SJCRH30 (cell line): ENCODE data around the gene NDFIP1. TPM values are rescaled to one million over a fixed set of nuclear protein-coding genes. Genes with fewer than 3 reads are reported as not detected.
"Not testable (repeated sequence)": the region's sequence is repeated elsewhere in the genome, so short reads cannot be mapped to it uniquely, and the experiment has no call there.

Experiments
- DNase-seq, 2 experiments: peaks; one replicate each; pipeline ENCODE4 v3.0.0-alpha.2; 2015 to 2020
- H3K27ac ChIP-seq: fragments of 250-450 bp; sonication (Bioruptor Pico); 2 replicates; pipeline ENCODE4 v1.5.1; 2020; ENCODE audit warnings: mild to moderate bottlenecking, moderate library complexity
- H3K27me3 ChIP-seq: fragments of 250-450 bp; sonication (Bioruptor Pico); 2 replicates; pipeline ENCODE4 v1.5.1; 2020; ENCODE audit warnings: mild to moderate bottlenecking, moderate library complexity
- H3K36me3 ChIP-seq: fragments of 250-450 bp; sonication (Bioruptor Pico); 2 replicates; pipeline ENCODE4 v1.5.1; 2020; ENCODE audit warnings: mild to moderate bottlenecking, moderate library complexity
- H3K4me1 ChIP-seq: fragments of 250-450 bp; sonication (Bioruptor Pico); 2 replicates; pipeline ENCODE4 v1.5.1; 2020; ENCODE audit warnings: mild to moderate bottlenecking, moderate library complexity
- H3K4me3 ChIP-seq: fragments of 250-450 bp; sonication (Bioruptor Pico); 2 replicates; pipeline ENCODE4 v1.5.1; 2020; ENCODE audit warnings: mild to moderate bottlenecking, moderate library complexity
- H3K9me3 ChIP-seq: fragments of 250-450 bp; sonication (Bioruptor Pico); replicated peaks from 2 replicates; pipeline ENCODE4 v1.5.1; 2020; ENCODE audit warnings: mild to moderate bottlenecking, moderate library complexity
- total RNA-seq: library from RNA; depleted of rRNA; stranded (reverse); fragments of >200 nt; shearing (Covaris generic); gene quantifications from 2 replicates; pipeline ENCODE4 v1.2.3, GENCODE V29; 2014

NDFIP1 gene
- total RNA-seq, 1 experiment from 2014 or later = 22.2 TPM

GRCh38 chr5:142080248-142080647 lies 28.3 kb upstream of the NDFIP1 start:
- DNase-seq = no peak
- H3K36me3 ChIP-seq = no peaks in the 10 kb centered on the region
- no peak overlapping the region for H3K27ac ChIP-seq
- H3K27me3 ChIP-seq = no peaks in the 10 kb centered on the region
- H3K9me3 ChIP-seq = 0 out of 2 replicates have a peak, but pooled peaks cover 3% of the 10 kb centered on the region
- no peak overlapping the region for H3K4me3 ChIP-seq
- H3K4me1 ChIP-seq = no peaks in the 10 kb centered on the region

DNA sequence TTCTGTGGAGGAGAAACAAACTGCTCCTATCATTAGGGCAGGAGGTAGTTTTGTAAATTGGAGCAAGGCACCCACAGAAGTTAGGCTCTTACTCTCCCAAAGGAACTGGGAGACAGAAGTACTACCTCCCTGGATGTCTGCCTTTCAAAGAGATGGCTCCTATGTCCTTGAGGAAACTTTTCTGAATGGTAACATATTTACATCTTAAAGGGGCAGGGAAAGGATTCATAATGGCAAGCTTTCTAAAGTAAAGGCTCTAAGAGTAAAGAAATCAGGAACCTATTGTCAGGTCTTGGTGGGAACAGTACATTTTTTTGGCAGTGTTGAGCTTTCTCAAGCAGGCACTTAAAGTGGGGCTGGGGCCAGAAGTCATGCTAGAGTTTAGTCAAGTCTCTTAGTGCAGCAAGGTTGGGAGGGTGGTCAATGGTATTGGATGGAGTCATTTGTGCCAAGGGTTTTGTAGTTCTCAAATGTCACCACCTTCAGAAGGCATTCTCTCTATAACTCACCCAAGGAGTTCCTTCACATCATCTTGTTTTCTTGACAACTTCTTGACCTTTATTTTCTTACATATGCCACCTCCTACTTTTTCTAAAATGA lies 26.3 kb upstream of the NDFIP1 start:
- DNase-seq = no peak
- Histone ChIP-seq H3K4me1 (no peaks in the 10 kb centered on the region), H3K9me3 (0 out of 2 replicates have a peak, but pooled peaks cover 3% of the 10 kb centered on the region), H3K36me3 (no peaks in the 10 kb centered on the region), H3K4me3 (no peak overlapping the region), H3K27ac (no peak overlapping the region), H3K27me3 (no peaks in the 10 kb centered on the region; the same call in 1 of the 2 replicates)

- no peaks in the 10 kb centered on the region; the same call in none of the 2 replicates for H3K27me3 ChIP-seq
- no peak overlapping the region for H3K4me3 ChIP-seq
- peaks cover 5% of the 10 kb centered on the region; the same call in 1 of the 2 replicates for H3K4me1 ChIP-seq
- H3K36me3 ChIP-seq = no peaks in the 10 kb centered on the region
- no peaks in the 10 kb centered on the region for H3K9me3 ChIP-seq
- no peak for DNase-seq
- no peak overlapping the region for H3K27ac ChIP-seq
Measured at GRCh38 chr5:142086229-142086628, 22.4 kb upstream of the NDFIP1 start.

DNA sequence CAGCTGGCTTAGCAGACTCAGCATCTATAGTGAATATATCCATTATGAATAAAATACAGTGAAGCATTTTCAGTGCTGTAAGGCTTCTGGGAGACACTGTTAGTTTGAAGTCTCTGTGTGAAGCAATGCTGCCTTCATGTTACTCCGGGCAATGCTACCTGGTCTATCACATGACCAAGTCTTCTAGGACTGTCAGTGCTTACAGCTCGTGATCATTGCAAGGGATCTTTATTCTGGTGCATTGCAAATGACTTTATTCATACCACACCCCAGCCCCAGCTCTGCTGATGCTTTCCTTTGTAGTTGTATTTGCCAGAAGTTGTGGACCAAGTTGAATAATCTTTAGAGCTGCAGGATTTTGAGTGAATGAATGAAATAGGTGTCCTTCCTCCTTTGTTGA lies 21.9 kb upstream of the NDFIP1 start:
- Histone ChIP-seq H3K4me3 (no peak overlapping the region), H3K36me3 (no peaks in the 10 kb centered on the region), H3K27ac (no peak overlapping the region), H3K4me1 (peaks cover 5% of the 10 kb centered on the region; the same call in 1 of the 2 replicates), H3K9me3 (no peaks in the 10 kb centered on the region), H3K27me3 (no peaks in the 10 kb centered on the region; the same call in none of the 2 replicates)
- DNase-seq = no peak

DNA sequence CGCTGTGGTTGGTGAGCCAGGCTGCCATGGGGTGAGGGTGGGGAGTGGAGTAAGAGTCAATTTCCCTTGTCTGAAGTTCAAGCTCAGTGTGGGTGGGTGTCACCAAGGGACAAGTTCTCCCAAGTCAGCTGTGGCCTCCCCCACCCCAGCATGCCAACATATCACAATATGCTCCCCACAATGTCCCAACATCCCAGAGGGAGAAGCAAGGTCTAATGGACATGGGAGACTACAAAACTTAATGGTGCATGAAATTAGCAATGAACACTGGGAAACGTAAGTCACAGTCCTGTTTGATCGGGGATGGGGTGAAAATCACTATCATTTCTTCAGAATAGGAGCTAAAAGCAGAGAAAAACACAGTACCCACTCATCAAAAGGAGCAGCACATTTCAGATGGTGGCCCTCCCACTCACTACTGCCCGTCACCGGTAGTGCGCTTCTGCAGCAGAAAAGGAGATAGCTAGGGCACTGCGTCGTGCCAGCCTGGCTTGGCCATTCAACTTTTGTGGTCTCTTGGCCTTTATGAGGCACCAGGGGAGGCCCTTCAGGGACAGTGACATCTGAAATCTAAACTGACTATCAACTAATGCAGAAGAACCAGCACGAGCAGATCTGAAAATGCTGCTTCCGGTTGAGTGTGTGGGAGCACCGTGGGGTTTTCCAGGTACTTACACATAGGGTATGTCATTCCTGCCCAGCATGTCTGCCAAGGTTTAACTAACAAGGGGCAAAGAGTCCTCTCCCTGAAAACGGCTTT lies 20.5 kb upstream of the NDFIP1 start:
- Histone ChIP-seq H3K27me3 (no peaks in the 10 kb centered on the region; the same call in none of the 2 replicates), H3K9me3 (no peaks in the 10 kb centered on the region), H3K4me3 (no peak overlapping the region), H3K4me1 (peaks cover 5% of the 10 kb centered on the region; the same call in 1 of the 2 replicates), H3K36me3 (no peaks in the 10 kb centered on the region), H3K27ac (no peak overlapping the region)
- DNase-seq = no peak

- not testable (repeated sequence) for H3K4me1 ChIP-seq, H3K9me3 ChIP-seq, H3K27me3 ChIP-seq, H3K4me3 ChIP-seq, H3K27ac ChIP-seq, H3K36me3 ChIP-seq
- DNase-seq = peak; percentile 29 to 57
Measured at GRCh38 chr5:142088855-142089479, 19.6 kb upstream of the NDFIP1 start.

DNA sequence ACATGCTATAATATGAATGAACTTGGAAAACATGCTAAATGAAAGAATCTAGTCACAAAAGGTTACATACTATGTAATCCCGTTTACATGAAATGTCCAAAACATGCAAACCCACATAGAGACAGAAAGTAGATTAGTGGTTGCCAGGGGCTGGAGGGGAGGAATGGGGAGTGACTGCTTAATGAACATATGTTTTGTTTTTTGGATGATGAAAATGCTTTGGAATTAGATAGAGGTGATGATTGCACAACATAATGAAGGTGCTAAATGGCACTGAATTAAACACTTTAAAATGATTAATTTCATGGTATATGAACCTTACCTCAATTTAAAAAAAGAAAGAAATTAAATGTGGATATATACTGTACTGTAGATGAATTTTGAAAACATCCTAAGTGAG lies 17.6 kb upstream of the NDFIP1 start:
- Histone ChIP-seq H3K4me3 (no peak overlapping the region), H3K27me3 (no peaks in the 10 kb centered on the region; the same call in none of the 2 replicates), H3K4me1 (peaks cover 5% of the 10 kb centered on the region; the same call in 1 of the 2 replicates), H3K36me3 (no peaks in the 10 kb centered on the region), H3K9me3 (no peaks in the 10 kb centered on the region), H3K27ac (no peak overlapping the region)
- DNase-seq = no peak

- Histone ChIP-seq H3K36me3 (no peaks in the 10 kb centered on the region), H3K4me3 (no peak overlapping the region), H3K27ac (no peak overlapping the region), H3K4me1 (peaks cover 5% of the 10 kb centered on the region; the same call in 1 of the 2 replicates), H3K9me3 (no peaks in the 10 kb centered on the region), H3K27me3 (no peaks in the 10 kb centered on the region; the same call in 1 of the 2 replicates)
- DNase-seq = no peak
Measured at GRCh38 chr5:142091922-142092321, 16.7 kb upstream of the NDFIP1 start.

DNA sequence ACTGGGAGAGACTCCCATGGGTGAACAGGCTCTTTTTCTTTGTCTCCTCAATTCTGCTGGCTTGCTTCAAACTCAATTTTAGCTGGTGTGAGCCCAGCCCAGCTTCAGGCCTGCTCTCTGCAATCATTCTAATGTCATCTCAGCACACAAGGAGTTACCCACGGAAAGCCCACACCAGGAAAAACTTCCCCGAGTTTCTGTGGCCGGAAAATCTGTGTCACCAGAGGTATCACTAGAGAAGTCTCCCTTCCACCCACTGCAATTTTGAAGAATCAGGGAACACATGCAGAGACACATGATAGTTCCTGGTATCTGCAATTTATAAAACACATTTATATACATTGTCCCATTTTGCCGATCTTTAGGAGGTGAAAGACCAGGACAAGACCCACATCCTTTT lies 13.5 kb upstream of the NDFIP1 start:
- Histone ChIP-seq H3K4me3 (no peak overlapping the region), H3K9me3 (no peaks in the 10 kb centered on the region), H3K27ac (no peak overlapping the region), H3K4me1 (no peaks in the 10 kb centered on the region), H3K36me3 (no peaks in the 10 kb centered on the region), H3K27me3 (no peaks in the 10 kb centered on the region)
- no peak for DNase-seq

GRCh38 chr5:142095651-142096330 lies 12.8 kb upstream of the NDFIP1 start:
- no peak overlapping the region for H3K4me3 ChIP-seq
- no peaks in the 10 kb centered on the region for H3K9me3 ChIP-seq
- no peak overlapping the region for H3K27ac ChIP-seq
- DNase-seq = no peak
- no peaks in the 10 kb centered on the region for H3K27me3 ChIP-seq
- H3K36me3 ChIP-seq = no peaks in the 10 kb centered on the region
- no peaks in the 10 kb centered on the region for H3K4me1 ChIP-seq

DNA sequence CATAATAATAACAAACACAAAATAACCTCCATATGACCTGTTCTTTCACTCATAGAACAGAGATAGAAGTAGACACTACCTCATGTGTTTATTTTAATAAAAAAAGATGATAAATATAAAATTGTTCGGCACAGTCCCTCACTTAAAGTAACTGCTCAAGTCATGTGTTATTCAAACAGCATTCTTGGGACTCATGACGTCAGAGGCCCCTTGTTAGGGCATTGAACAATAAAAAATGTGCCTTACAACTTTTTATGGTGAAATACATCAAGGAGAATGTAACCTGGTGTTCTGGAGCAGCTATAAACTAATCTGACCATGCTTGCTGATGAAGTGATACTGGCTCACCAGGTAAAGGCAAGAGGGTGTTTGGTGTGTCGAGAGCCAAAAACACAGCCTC lies 12.2 kb upstream of the NDFIP1 start:
- H3K27ac ChIP-seq = no peak overlapping the region
- no peaks in the 10 kb centered on the region for H3K9me3 ChIP-seq
- no peaks in the 10 kb centered on the region for H3K4me1 ChIP-seq
- DNase-seq = no peak
- H3K4me3 ChIP-seq = no peak overlapping the region
- H3K36me3 ChIP-seq = no peaks in the 10 kb centered on the region
- no peaks in the 10 kb centered on the region for H3K27me3 ChIP-seq

- Histone ChIP-seq H3K36me3 (no peaks in the 10 kb centered on the region), H3K4me1 (no peaks in the 10 kb centered on the region), H3K27ac (no peak overlapping the region), H3K4me3 (no peak overlapping the region), H3K27me3 (no peaks in the 10 kb centered on the region), H3K9me3 (no peaks in the 10 kb centered on the region)
- no peak for DNase-seq
Measured at GRCh38 chr5:142097681-142098080, 10.9 kb upstream of the NDFIP1 start.

DNA sequence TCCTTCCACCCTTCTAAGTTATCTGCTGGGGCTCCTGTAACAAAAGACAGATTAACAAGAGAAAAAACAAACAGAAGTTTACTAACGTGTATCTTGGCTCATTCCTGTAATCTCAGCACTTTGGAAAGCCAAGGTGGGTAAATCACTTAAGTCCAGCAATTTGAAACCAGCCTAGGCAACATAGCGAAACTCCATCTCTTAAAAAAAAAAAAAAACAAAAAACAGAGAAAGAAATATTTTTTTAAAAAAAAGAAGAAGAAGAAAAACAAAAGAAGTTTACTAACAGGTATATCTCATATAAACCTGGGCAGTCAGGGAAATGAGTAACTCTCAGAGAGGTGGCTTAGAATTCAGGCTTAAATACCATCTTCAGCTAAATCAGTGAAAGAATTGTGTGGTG lies 10.3 kb upstream of the NDFIP1 start:
- Histone ChIP-seq H3K27me3 (no peaks in the 10 kb centered on the region), H3K27ac (no peak overlapping the region), H3K4me1 (no peaks in the 10 kb centered on the region), H3K4me3 (no peak overlapping the region), H3K9me3 (no peaks in the 10 kb centered on the region), H3K36me3 (no peaks in the 10 kb centered on the region)
- no peak for DNase-seq

GRCh38 chr5:142098931-142099330 lies 9.6 kb upstream of the NDFIP1 start:
- Histone ChIP-seq H3K4me3 (no peak overlapping the region), H3K9me3 (no peaks in the 10 kb centered on the region), H3K36me3 (no peaks in the 10 kb centered on the region), H3K4me1 (no peaks in the 10 kb centered on the region), H3K27ac (no peak overlapping the region), H3K27me3 (no peaks in the 10 kb centered on the region)
- no peak for DNase-seq

DNA sequence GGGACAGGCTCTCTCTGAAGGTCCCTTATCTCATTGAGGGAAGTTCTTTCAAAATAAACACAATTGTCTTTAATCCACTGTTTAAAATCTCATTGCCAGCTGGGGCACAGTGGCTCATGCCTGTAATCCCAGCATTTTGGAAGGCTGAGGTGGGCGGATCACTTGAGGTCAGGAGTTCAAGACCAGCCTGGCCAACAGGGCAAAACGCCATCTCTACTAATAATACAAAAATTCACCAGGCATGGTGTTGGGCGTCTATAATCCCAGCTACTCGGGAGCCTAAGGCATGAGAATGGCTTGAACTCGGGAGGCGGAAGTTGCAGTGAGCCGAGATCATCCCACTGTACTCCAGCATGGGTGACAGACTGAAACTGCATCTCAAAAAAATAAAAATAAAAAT lies 8.3 kb upstream of the NDFIP1 start:
- H3K36me3 ChIP-seq = no peaks in the 10 kb centered on the region
- H3K4me3 ChIP-seq = no peak overlapping the region
- H3K4me1 ChIP-seq = no peaks in the 10 kb centered on the region
- no peak for DNase-seq
- no peaks in the 10 kb centered on the region for H3K9me3 ChIP-seq
- no peaks in the 10 kb centered on the region for H3K27me3 ChIP-seq
- H3K27ac ChIP-seq = no peak overlapping the region
